Measurements from ENCODE around the gene TREH. TPM values are rescaled to one million over a fixed set of nuclear protein-coding genes. Genes with fewer than 3 reads are reported as not detected.

TREH gene
- total RNA-seq, 5 donors from 2014 or later (not counting 1 experiment from before 2014, with no cell fraction given), result not detected

GRCh38 chr11:118610773-118611432, 68.5 kb downstream of the TREH start:
- ChIA-PET CTCF (interaction anchor here (0.7 to 3.0 kb wide), 5 partner anchors 10 to 646 kb away, joined by 3 to 23 read pairs (median 4); no protein-coding TSS in a partner anchor), POLR2A (interaction anchor here (0.6 kb wide), 2 partner anchors 28 to 32 kb away, joined by 3 read pairs; no protein-coding TSS in a partner anchor)
- DNase-seq, result peak; percentile 57 to 92 (median 78)

GRCh38 chr11:118610225-118610772, 69.2 kb downstream of the TREH start:
- H3K27me3 Mint-ChIP-seq, result peaks cover 0 to 18% of the 10 kb centered on the region in 2 donors
- no peaks in the 10 kb centered on the region for H3K9me3 Mint-ChIP-seq
- DNase-seq (peak in 3 of 35 experiments; percentile 7 to 43 (median 17)), ATAC-seq (replicated peaks in 1 of 4) (no peak)
- Histone ChIP-seq H3K4me3 (ENCODE audit: control insufficient read depth in 1 of 2, extremely low read depth in 1 of 2, low read length in 1 of 2) (peak overlapping the region; percentile 46 to 49), H3K9me3 (no peaks in the 10 kb centered on the region), H3K27ac (ENCODE audit: low read length) (no peak overlapping the region), H3K4me1 (ENCODE audit: control insufficient read depth in 1 of 2, extremely low read depth in 1 of 2, insufficient read depth in 2 of 2, low read length in 2 of 2) (peaks cover 14 to 41% of the 10 kb centered on the region in 2 experiments), H3K36me3 (ENCODE audit: control insufficient read depth in 2 of 2, extremely low read depth in 1 of 2, insufficient read depth in 1 of 2, low read length in 1 of 2) (no peaks in the 10 kb centered on the region), H3K27me3 (replicated peaks in 1 of 2; ENCODE audit: control insufficient read depth in 2 of 2, extremely low read depth in 1 of 2, insufficient read depth in 2 of 2, low read length in 1 of 2) (peaks cover 3 to 41% of the 10 kb centered on the region in 2 experiments)
- 5% methylated on average over 37 of the region's 42 CpGs for WGBS (ENCODE audit: insufficient coverage)
- H3K4me1 Mint-ChIP-seq, result peaks cover 20 to 31% (median 25%) of the 10 kb centered on the region in 3 donors
- H3K4me3 Mint-ChIP-seq, result peak overlapping the region; percentile 76 to 84 (median 83)
- H3K36me3 Mint-ChIP-seq, result no peaks in the 10 kb centered on the region
- CTCF ChIA-PET, result interaction anchor here (1.4 to 4.1 kb wide), 3 partner anchors 9 to 16 kb away, joined by 4 to 31 read pairs (median 4); no protein-coding TSS in a partner anchor
- no peak overlapping the region for H3K27ac Mint-ChIP-seq
- POLR2A ChIA-PET, result interaction anchor here in 1 of 2 donors (0.6 kb wide), 2 partner anchors 27 to 33 kb away, joined by 3 to 5 read pairs; no protein-coding TSS in a partner anchor

More at GRCh38 chr11:118610773-118611432, 68.5 kb downstream of the TREH start:
- peaks cover 0 to 18% of the 10 kb centered on the region in 2 donors for H3K27me3 Mint-ChIP-seq
- H3K9me3 ChIP-seq, result no peaks in the 10 kb centered on the region
- no peaks in the 10 kb centered on the region for H3K36me3 Mint-ChIP-seq
- peak overlapping the region; percentile 46 to 49 for H3K4me3 ChIP-seq (ENCODE audit: control insufficient read depth in 1 of 2, extremely low read depth in 1 of 2, low read length in 1 of 2)
- ATAC-seq (replicated peaks in 1 of 4), result peak; percentile 51 to 63 (median 54)
- H3K4me1 ChIP-seq (ENCODE audit: control insufficient read depth in 1 of 2, extremely low read depth in 1 of 2, insufficient read depth in 2 of 2, low read length in 2 of 2), result peaks cover 14 to 41% of the 10 kb centered on the region in 2 experiments
- H3K9me3 Mint-ChIP-seq, result no peaks in the 10 kb centered on the region
- no peaks in the 10 kb centered on the region for H3K36me3 ChIP-seq (ENCODE audit: control insufficient read depth in 2 of 2, extremely low read depth in 1 of 2, insufficient read depth in 1 of 2, low read length in 1 of 2)
- 1% methylated on average over 52 of the region's 54 CpGs for whole genome bisulfite sequencing (ENCODE audit: insufficient coverage)
- H3K27ac ChIP-seq (ENCODE audit: low read length), result no peak overlapping the region
- peaks cover 3 to 41% of the 10 kb centered on the region in 2 experiments for H3K27me3 ChIP-seq (replicated peaks in 1 of 2; ENCODE audit: control insufficient read depth in 2 of 2, extremely low read depth in 1 of 2, insufficient read depth in 2 of 2, low read length in 1 of 2)
- peak overlapping the region; percentile 61 to 84 (median 68) for H3K4me3 Mint-ChIP-seq
- H3K27ac Mint-ChIP-seq, result no peak overlapping the region
- H3K4me1 Mint-ChIP-seq, result peaks cover 20 to 31% (median 25%) of the 10 kb centered on the region in 3 donors

- H3K4me1 Mint-ChIP-seq, result peaks cover 20 to 31% (median 25%) of the 10 kb centered on the region in 3 donors
- peak in 14 of 35 experiments; percentile 2 to 57 (median 20) for DNase-seq
- H3K36me3 Mint-ChIP-seq, result no peaks in the 10 kb centered on the region
- H3K27ac ChIP-seq (ENCODE audit: low read length), result peak overlapping the region; percentile 25
- POLR2A ChIA-PET, result interaction anchor here (0.6 to 1.2 kb wide), 6 partner anchors 11 to 1509 kb away, joined by 3 to 5 read pairs (median 3); partner anchors contain the start of gene ARCN1 (in 1 of the 2)
- H3K36me3 ChIP-seq (ENCODE audit: control insufficient read depth in 2 of 2, extremely low read depth in 1 of 2, insufficient read depth in 1 of 2, low read length in 1 of 2), result no peaks in the 10 kb centered on the region
- WGBS (ENCODE audit: insufficient coverage), result 13% methylated on average over 52 of the region's 57 CpGs
- peak overlapping the region; percentile 46 to 49 for H3K4me3 ChIP-seq (ENCODE audit: control insufficient read depth in 1 of 2, extremely low read depth in 1 of 2, low read length in 1 of 2)
- H3K27me3 Mint-ChIP-seq, result peaks cover 0 to 18% of the 10 kb centered on the region in 2 donors
- peak overlapping the region; percentile 70 to 82 for H3K27ac Mint-ChIP-seq
- H3K27me3 ChIP-seq (replicated peaks in 1 of 2; ENCODE audit: control insufficient read depth in 2 of 2, extremely low read depth in 1 of 2, insufficient read depth in 2 of 2, low read length in 1 of 2), result peaks cover 3 to 39% of the 10 kb centered on the region in 2 experiments
- CTCF ChIA-PET, result interaction anchor here (0.7 to 4.1 kb wide), 5 partner anchors 9 to 357 kb away, joined by 3 to 31 read pairs (median 3); no protein-coding TSS in a partner anchor
- peak overlapping the region; percentile 76 to 84 (median 83) for H3K4me3 Mint-ChIP-seq
- H3K9me3 ChIP-seq, result no peaks in the 10 kb centered on the region
- no peaks in the 10 kb centered on the region for H3K9me3 Mint-ChIP-seq
- H3K4me1 ChIP-seq (ENCODE audit: control insufficient read depth in 1 of 2, extremely low read depth in 1 of 2, insufficient read depth in 2 of 2, low read length in 2 of 2), result peaks cover 14 to 41% of the 10 kb centered on the region in 2 experiments
- ATAC-seq (replicated peaks in 1 of 4), result peak in 3 of 4 experiments; percentile 1 to 9 (median 3)
Observed at GRCh38 chr11:118609380-118610224, 69.8 kb downstream of the TREH start.

GRCh38 chr11:118608360-118609227, 70.9 kb downstream of the TREH start:
- Histone ChIP-seq H3K4me3 (ENCODE audit: control insufficient read depth in 1 of 2, extremely low read depth in 1 of 2, low read length in 1 of 2) (peak overlapping the region; percentile 62 to 73), H3K27me3 (replicated peaks in 1 of 2; ENCODE audit: control insufficient read depth in 2 of 2, extremely low read depth in 1 of 2, insufficient read depth in 2 of 2, low read length in 1 of 2) (peaks cover 3 to 33% of the 10 kb centered on the region in 2 experiments), H3K27ac (ENCODE audit: low read length) (peak overlapping the region; percentile 37), H3K9me3 (no peaks in the 10 kb centered on the region), H3K36me3 (ENCODE audit: control insufficient read depth in 2 of 2, extremely low read depth in 1 of 2, insufficient read depth in 1 of 2, low read length in 1 of 2) (no peaks in the 10 kb centered on the region), H3K4me1 (ENCODE audit: control insufficient read depth in 1 of 2, extremely low read depth in 1 of 2, insufficient read depth in 2 of 2, low read length in 2 of 2) (peaks cover 14 to 41% of the 10 kb centered on the region in 2 experiments)
- H3K4me1 Mint-ChIP-seq, result peaks cover 20 to 31% (median 25%) of the 10 kb centered on the region in 3 donors
- no peaks in the 10 kb centered on the region for H3K9me3 Mint-ChIP-seq
- H3K4me3 Mint-ChIP-seq, result peak overlapping the region; percentile 76 to 84 (median 83)
- peaks cover 0 to 14% of the 10 kb centered on the region in 2 donors for H3K27me3 Mint-ChIP-seq
- peak overlapping the region; percentile 70 to 82 for H3K27ac Mint-ChIP-seq
- CTCF ChIA-PET, result interaction anchor here (0.6 to 4.1 kb wide), 6 partner anchors 8 to 358 kb away, joined by 3 to 31 read pairs (median 3); no protein-coding TSS in a partner anchor
- no peaks in the 10 kb centered on the region for H3K36me3 Mint-ChIP-seq
- DNase-seq, result peak; percentile 62 to 95 (median 86)
- POLR2A ChIA-PET, result interaction anchor here (0.6 to 1.2 kb wide), 5 partner anchors 10 to 1508 kb away, joined by 3 to 4 read pairs (median 3); partner anchors contain the start of gene ARCN1 (in 1 of the 2)
- peak; percentile 75 to 81 (median 77) for ATAC-seq (replicated peaks in 1 of 4)
- WGBS (ENCODE audit: insufficient coverage), result 8% methylated on average over 66 of the region's 69 CpGs
